ENCODE results near the gene ATAD3C.
A peak's percentile ranks its signal among the peaks of the same experiment; 100 is the strongest.
"Not testable (repeated sequence)": the region's sequence is repeated elsewhere in the genome, so short reads cannot be mapped to it uniquely, and the experiment has no call there.

ATAD3C gene

DNA sequence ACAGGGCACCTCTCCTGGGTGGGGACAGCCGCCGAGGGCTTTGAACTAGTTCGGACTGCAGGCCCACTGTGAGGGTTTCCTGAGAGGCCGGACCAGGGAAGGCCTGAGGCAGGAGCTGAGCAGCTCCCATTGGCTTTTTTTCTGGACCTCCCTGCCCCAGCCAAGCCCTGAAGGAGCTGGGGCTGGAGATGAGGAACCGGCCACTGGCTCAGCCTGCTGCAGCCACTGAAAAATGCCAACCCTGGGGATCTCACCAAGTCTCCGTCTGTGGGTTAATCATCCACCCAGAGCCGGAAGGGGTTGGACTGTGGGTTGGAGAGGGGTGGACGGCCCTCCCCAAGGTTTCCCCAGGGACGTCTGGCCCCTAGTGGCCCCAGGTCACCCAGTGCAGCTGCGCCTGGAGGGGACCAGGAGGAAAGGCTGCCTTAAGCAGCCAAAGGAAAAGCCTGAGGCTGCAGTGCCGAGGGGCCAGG is 11.5 kb upstream of the ATAD3C start:
- H3K4me3 ChIP-seq (ENCODE audit: low read depth, low read length), result no peak overlapping the region
- TF ChIP-seq, protein P1, sequence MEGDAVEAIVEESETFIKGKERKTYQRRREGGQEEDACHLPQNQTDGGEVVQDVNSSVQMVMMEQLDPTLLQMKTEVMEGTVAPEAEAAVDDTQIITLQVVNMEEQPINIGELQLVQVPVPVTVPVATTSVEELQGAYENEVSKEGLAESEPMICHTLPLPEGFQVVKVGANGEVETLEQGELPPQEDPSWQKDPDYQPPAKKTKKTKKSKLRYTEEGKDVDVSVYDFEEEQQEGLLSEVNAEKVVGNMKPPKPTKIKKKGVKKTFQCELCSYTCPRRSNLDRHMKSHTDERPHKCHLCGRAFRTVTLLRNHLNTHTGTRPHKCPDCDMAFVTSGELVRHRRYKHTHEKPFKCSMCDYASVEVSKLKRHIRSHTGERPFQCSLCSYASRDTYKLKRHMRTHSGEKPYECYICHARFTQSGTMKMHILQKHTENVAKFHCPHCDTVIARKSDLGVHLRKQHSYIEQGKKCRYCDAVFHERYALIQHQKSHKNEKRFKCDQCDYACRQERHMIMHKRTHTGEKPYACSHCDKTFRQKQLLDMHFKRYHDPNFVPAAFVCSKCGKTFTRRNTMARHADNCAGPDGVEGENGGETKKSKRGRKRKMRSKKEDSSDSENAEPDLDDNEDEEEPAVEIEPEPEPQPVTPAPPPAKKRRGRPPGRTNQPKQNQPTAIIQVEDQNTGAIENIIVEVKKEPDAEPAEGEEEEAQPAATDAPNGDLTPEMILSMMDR (IDR thresholded peaks at IDR 0.05; ENCODE audit: low read depth, low read length), result no peak

DNA sequence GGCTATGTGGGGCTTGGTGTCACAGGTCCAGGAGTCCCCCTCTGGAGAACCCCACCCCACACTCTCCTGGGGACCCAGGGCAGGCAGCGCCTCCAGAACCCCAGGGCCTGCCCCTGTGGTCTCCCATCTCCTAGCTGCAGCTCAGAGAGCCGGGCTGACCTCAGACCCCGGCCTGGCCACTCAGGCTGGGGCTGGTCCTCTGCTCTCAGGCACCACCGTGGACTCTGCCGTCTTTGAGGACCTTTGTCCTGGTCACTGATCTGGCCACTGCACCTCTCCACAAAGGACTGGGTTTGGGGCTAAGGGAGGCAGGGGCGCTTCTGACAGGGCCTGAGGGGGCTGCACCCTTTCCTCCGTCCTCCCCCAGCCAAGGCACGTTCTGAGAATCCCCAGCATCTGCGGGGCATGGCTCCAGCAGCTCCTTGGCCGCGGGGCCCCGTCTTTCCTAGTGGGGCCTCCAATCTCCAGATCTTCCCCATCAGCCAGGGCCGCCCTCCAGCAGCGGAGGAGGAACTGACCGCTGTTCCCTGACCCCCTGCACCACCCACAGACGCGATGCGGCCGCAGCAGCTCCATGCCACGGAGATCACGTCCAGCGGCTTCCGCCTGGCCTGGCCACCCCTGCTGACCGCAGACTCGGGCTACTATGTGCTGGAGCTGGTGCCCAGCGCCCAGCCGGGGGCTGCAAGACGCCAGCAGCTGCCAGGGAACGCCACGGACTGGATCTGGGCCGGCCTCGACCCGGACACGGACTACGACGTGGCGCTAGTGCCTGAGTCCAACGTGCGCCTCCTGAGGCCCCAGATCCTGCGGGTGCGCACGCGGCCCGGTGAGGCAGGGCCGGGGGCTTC is 10.7 kb upstream of the ATAD3C start:
- H3K4me3 ChIP-seq (ENCODE audit: low read depth, low read length), result no peak overlapping the region
- TF ChIP-seq, protein P1 (IDR thresholded peaks at IDR 0.05; ENCODE audit: low read depth, low read length), result no peak

DNA sequence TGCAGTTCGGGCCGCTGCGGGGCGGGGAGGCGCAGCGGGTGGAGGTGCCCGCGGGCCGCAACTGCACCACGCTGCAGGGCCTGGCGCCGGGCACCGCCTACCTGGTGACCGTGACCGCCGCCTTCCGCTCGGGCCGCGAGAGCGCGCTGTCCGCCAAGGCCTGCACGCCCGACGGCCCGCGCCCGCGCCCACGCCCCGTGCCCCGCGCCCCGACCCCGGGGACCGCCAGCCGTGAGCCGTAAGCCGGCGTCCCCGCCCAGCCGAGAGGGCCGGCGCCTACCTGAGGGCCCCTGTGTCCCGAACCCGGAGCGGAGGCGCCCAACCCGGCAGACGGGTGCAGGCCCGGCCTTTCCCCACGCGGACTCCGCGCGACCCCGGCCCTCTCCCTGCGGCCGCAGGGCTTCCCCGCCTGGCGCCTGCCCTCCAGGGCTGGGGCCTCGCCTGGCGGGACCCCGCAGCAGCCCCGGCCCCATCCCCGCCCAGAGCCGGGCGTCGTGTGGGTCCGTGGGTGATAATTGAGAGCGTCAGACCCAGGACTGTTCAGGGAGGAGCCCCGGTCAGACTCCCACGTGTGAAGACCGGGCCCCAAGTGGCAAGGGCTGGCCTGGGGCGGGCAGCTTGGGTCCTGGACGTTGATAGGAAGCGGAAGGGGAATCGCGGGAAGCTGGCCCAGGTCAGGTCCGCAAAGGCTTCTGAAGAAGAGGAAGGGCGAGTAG is 9.8 kb upstream of the ATAD3C start:
- TF ChIP-seq, protein P1 (IDR thresholded peaks at IDR 0.05; ENCODE audit: low read depth, low read length), result no peak
- no peak overlapping the region for H3K4me3 ChIP-seq (ENCODE audit: low read depth, low read length)

DNA sequence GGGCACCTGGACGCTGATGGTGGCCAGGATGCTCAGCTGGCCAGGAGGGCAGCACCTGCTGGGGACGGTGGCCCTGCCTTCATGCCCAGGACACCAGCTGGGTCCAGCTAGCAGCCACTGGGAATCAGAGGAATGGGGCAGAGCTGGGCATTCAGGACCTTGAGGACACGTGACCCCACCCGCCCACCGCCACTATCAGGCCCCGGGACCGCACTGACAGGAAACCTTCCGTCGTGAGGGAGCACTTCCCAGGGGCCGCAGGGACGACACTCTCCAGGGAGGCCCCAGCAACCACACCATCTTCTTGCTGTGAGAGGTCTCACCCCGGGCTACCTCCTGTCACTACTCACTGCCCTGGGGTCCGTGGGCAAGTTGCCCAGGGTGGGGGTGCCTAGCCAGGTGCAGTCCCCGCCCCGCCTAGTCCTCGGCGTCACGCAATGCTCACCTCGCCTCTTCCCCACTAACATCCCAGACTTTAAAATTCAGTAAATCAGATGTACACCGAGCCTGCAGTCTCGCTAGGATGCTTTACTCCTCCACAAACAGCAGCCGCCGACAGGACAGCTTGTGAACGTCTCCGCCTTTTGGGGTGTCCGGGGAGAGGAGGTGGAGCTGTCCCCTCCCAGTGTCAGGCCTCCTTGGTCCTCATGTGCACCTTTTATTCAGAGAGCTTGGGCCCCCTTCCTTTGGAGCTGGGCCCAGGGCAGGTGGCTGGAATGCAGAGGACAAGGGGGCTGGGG is 9.1 kb upstream of the ATAD3C start:
- TF ChIP-seq, protein P1 (IDR thresholded peaks at IDR 0.05; ENCODE audit: low read depth, low read length), result no peak
- no peak overlapping the region for H3K4me3 ChIP-seq (ENCODE audit: low read depth, low read length)

DNA sequence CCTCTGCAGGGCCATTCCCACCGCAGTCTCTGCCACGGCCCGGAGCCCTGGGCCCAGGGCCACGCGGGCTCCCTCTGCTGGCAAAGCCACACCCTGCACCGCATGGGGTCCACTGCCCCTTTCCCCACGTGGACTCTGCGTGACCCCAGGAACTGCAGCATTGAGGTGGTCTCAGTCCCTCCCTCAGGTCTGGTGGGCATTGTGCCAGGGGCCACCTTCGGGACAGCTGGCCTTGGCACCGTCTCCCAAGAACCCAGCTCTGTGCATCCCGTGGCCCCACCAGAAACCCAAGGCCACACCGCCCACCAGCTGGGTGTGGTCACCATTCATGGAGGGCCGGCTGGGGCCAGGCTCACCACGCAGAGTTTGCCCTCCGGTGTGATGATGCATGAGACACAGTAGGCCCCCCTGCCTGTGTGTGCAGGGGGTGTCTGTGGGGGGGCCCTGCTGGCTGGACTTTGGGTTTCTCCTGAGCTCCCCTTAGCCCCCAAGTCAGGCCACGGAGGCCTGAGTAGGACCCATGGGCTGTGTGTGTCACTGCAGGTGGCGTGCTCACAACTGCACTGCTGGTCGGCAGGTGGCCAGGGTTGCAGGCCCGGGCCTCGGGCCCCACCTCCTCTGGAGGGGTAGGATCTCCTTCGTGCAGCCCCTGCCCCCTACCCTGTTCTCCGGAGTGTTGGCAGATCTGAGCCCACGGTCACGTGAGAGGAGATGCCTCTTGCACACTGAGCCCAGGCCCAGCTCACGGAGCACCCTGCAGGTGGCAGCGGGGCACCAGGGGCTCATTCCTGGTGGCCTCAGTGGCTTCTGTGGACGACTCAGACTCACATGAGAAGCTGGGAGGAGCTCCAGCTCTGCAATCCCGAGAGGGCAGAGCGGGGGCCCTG is 8.2 kb upstream of the ATAD3C start:
- no peak overlapping the region for H3K4me3 ChIP-seq (ENCODE audit: low read depth, low read length)
- TF ChIP-seq, protein P1 (IDR thresholded peaks at IDR 0.05; ENCODE audit: low read depth, low read length), result peak; percentile 89

- TF ChIP-seq, protein P1 (IDR thresholded peaks at IDR 0.05; ENCODE audit: low read depth, low read length), result no peak
- no peak overlapping the region for H3K4me3 ChIP-seq (ENCODE audit: low read depth, low read length)
Observed at GRCh38 chr1:1442069-1442770, 7.3 kb upstream of the ATAD3C start.

- H3K4me3 ChIP-seq (ENCODE audit: low read depth, low read length), result not testable (repeated sequence)
Observed at GRCh38 chr1:1446631-1447030, 2.9 kb upstream of the ATAD3C start.

DNA sequence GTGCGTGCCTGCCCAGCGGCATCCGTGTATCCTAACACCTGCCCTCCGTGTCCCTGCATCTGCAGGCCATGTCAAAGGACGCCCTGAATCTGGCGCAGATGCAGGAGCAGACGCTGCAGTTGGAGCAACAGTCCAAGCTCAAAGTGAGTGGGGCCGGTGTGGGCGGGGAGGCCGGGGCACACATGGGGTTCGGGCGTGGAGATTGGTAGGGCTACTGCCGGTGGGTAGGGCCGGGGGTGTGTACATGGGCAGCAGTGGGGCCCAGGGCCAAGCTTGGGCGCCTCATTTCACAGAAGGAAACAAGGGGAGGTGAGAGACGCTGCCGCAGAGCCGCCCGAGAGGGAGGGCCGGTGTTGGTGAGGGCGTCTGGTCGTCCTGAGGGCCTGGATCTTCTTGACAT is 1.1 kb downstream of the ATAD3C start:
- H3K4me3 ChIP-seq (ENCODE audit: low read depth, low read length), result not testable (repeated sequence)

All from WI38 (cell line).